ENCODE results near the gene TLL1. TPM values are rescaled to one million over a fixed set of nuclear protein-coding genes. Genes with fewer than 3 reads are reported as not detected.

TLL1 gene
- 1.5 TPM for total RNA-seq

GRCh38 chr4:165872461-165873297 is at the start of gene TLL1:
TSS of gene TLL1 (plus strand) at chr4:165873237. CDS start at chr4:165873905, 668 bp downstream.
- no peak for ATAC-seq

- ATAC-seq, result no peak
Measured at GRCh38 chr4:165826166-165826565, 46.9 kb upstream of the TLL1 start.

- no peak for ATAC-seq
Measured at GRCh38 chr4:165827018-165827417, 46.0 kb upstream of the TLL1 start.

GRCh38 chr4:165828928-165829327 is 44.1 kb upstream of the TLL1 start:
- ATAC-seq, result no peak

GRCh38 chr4:165834116-165834515 is 38.9 kb upstream of the TLL1 start:
- ATAC-seq, result no peak

- ATAC-seq, result no peak
Measured at GRCh38 chr4:165838575-165838974, 34.5 kb upstream of the TLL1 start.

- ATAC-seq, result no peak
Measured at GRCh38 chr4:165839615-165840333, 33.3 kb upstream of the TLL1 start.

GRCh38 chr4:165842684-165843083 is 30.4 kb upstream of the TLL1 start:
- no peak for ATAC-seq

GRCh38 chr4:165844161-165844560 is 28.9 kb upstream of the TLL1 start:
- ATAC-seq, result no peak

GRCh38 chr4:165851256-165851655 is 21.8 kb upstream of the TLL1 start:
- ATAC-seq, result no peak

- no peak for ATAC-seq
Measured at GRCh38 chr4:165855191-165855590, 17.8 kb upstream of the TLL1 start.

- ATAC-seq, result no peak
Measured at GRCh38 chr4:165861363-165861762, 11.7 kb upstream of the TLL1 start.

- no peak for ATAC-seq
Measured at GRCh38 chr4:165864271-165864670, 8.8 kb upstream of the TLL1 start.

GRCh38 chr4:165866019-165866650 is 6.9 kb upstream of the TLL1 start:
- no peak for ATAC-seq

- ATAC-seq, result no peak
Measured at GRCh38 chr4:165867961-165868360, 5.1 kb upstream of the TLL1 start.

- peak; percentile 39 for ATAC-seq
Measured at GRCh38 chr4:165873298-165874071, 448 bp downstream of the TLL1 start.

GRCh38 chr4:165874072-165874790 is 1.2 kb downstream of the TLL1 start:
- no peak for ATAC-seq

GRCh38 chr4:165874791-165875371 is 1.8 kb downstream of the TLL1 start:
- ATAC-seq, result peak; percentile 39

GRCh38 chr4:165875446-165875845 is 2.4 kb downstream of the TLL1 start:
- no peak for ATAC-seq

GRCh38 chr4:165877286-165877685 is 4.2 kb downstream of the TLL1 start:
- no peak for ATAC-seq

GRCh38 chr4:165879641-165880040 is 6.6 kb downstream of the TLL1 start:
- no peak for ATAC-seq

- ATAC-seq, result no peak
Measured at GRCh38 chr4:165894159-165894558, 21.1 kb downstream of the TLL1 start.
